Loucy (cell line): ENCODE results near the gene CASD1.

Source experiments
- H2AFZ ChIP-seq: fragments of 200-600 bp; sonication (generic); 2 replicates; pipeline ENCODE4 v1.6.0; 2016; ENCODE audit warnings: antibody characterized with exemption, mild to moderate bottlenecking, low read length, moderate library complexity
- H3F3A ChIP-seq: fragments of 200-600 bp; 2 replicates; pipeline ENCODE4 v1.6.0; 2016; ENCODE audit warnings: antibody characterized with exemption, low read depth, mild to moderate bottlenecking
- H3K27me3 ChIP-seq: fragments of 200-600 bp; sonication (generic); 2 replicates; pipeline ENCODE4 v1.6.1; 2014; ENCODE audit warnings: low read length, mild to moderate bottlenecking; ENCODE audit not compliant: insufficient read depth, poor library complexity, severe bottlenecking
- H3K36me3 ChIP-seq: fragments of 200-600 bp; sonication (generic); 2 replicates; pipeline ENCODE4 v1.6.1; 2016; ENCODE audit warnings: low read length; ENCODE audit not compliant: insufficient read depth
- H3K4me1 ChIP-seq: fragments of 200-600 bp; sonication (generic); 2 replicates; pipeline ENCODE4 v1.5.1; 2014; ENCODE audit warnings: low read length, mild to moderate bottlenecking; ENCODE audit not compliant: insufficient read depth, poor library complexity, severe bottlenecking
- H3K4me2 ChIP-seq: fragments of 200-600 bp; sonication (generic); 2 replicates; pipeline ENCODE4 v1.6.0; 2014; ENCODE audit warnings: antibody characterized with exemption, low read length, low read depth, mild to moderate bottlenecking; ENCODE audit not compliant: poor library complexity, severe bottlenecking
- H3K4me3 ChIP-seq: fragments of 200-600 bp; sonication (generic); 2 replicates; pipeline ENCODE4 v1.5.1; 2014; ENCODE audit warnings: low read length, mild to moderate bottlenecking, mixed read lengths; ENCODE audit not compliant: poor library complexity, severe bottlenecking
- H3K79me2 ChIP-seq: fragments of 200-600 bp; sonication (generic); 2 replicates; pipeline ENCODE4 v1.6.1; 2014; ENCODE audit warnings: low read length; ENCODE audit not compliant: insufficient read depth
- H3K9ac ChIP-seq: fragments of 200-600 bp; sonication (generic); 2 replicates; pipeline ENCODE4 v1.6.0; 2014; ENCODE audit warnings: mild to moderate bottlenecking, low read depth, low read length, moderate library complexity; ENCODE audit not compliant: poor library complexity, severe bottlenecking
- H3K9me2 ChIP-seq: fragments of 200-600 bp; sonication (generic); replicated peaks from 2 replicates; pipeline ENCODE4 v1.6.1; 2016; ENCODE audit warnings: low read depth, low read length, mixed read lengths
- H3K9me3 ChIP-seq: fragments of 200-600 bp; sonication (generic); 2 replicates; pipeline ENCODE4 v1.6.1; 2014; ENCODE audit warnings: mild to moderate bottlenecking, antibody characterized with exemption, low read length, low read depth; ENCODE audit not compliant: insufficient read depth
- H4K20me1 ChIP-seq: fragments of 200-600 bp; sonication (generic); 2 replicates; pipeline ENCODE4 v1.6.0; 2014; ENCODE audit warnings: antibody characterized with exemption, low read length, mild to moderate bottlenecking; ENCODE audit not compliant: insufficient read depth, poor library complexity, severe bottlenecking
- CTCF ChIP-seq: fragments of 200-600 bp; sonication (generic); conservative IDR thresholded peaks from 2 replicates; pipeline ENCODE4 v1.5.1; 2014; ENCODE audit warnings: mild to moderate bottlenecking, antibody characterized with exemption, low read length
- EZH2phosphoT487 ChIP-seq: fragments of 200-600 bp; IDR thresholded peaks from 2 replicates; pipeline ENCODE4 v1.6.1; 2018; ENCODE audit warnings: antibody characterized with exemption, mild to moderate bottlenecking, moderate library complexity, borderline replicate concordance

CASD1 gene

GRCh38 chr7:94509264-94509886 is at the start of gene CASD1:
TSS of gene CASD1 (plus strand) at chr7:94509809. CDS start at chr7:94510085, 276 bp downstream.
- H3K27me3 ChIP-seq = no peaks in the 10 kb centered on the region
- no peaks in the 10 kb centered on the region for H3K36me3 ChIP-seq
- peaks cover 36% of the 10 kb centered on the region for H4K20me1 ChIP-seq
- peaks cover 29% of the 10 kb centered on the region for H3K4me1 ChIP-seq
- H2AFZ ChIP-seq = peak within 1 kb of the TSS; percentile 99
- no peaks in the 10 kb centered on the region for H3K9me2 ChIP-seq
- no peaks in the 10 kb centered on the region for H3K9me3 ChIP-seq
- peak within 1 kb of the TSS; percentile 87 for H3K9ac ChIP-seq
- H3K79me2 ChIP-seq = peaks cover 53% of the 10 kb centered on the region
- H3K4me2 ChIP-seq = peak within 1 kb of the TSS; percentile 88
- no peak for TF ChIP-seq CTCF
- TF ChIP-seq EZH2phosphoT487 = no peak
- peak within 1 kb of the TSS; percentile 79 for H3K4me3 ChIP-seq
- no peaks in the 10 kb centered on the region for H3F3A ChIP-seq

- Histone ChIP-seq H3K4me3 (no peak overlapping the region), H4K20me1 (no peaks in the 10 kb centered on the region), H3F3A (no peaks in the 10 kb centered on the region), H3K4me1 (no peaks in the 10 kb centered on the region), H3K9ac (no peak overlapping the region), H3K36me3 (no peaks in the 10 kb centered on the region), H3K79me2 (no peaks in the 10 kb centered on the region), H2AFZ (no peak overlapping the region), H3K9me2 (no peaks in the 10 kb centered on the region), H3K9me3 (no peaks in the 10 kb centered on the region), H3K27me3 (no peaks in the 10 kb centered on the region), H3K4me2 (no peak overlapping the region)
- TF ChIP-seq EZH2phosphoT487 (no peak), CTCF (no peak)
Measured at GRCh38 chr7:94466516-94466915, 43.1 kb upstream of the CASD1 start.

GRCh38 chr7:94471604-94472003 is 38.0 kb upstream of the CASD1 start:
- TF ChIP-seq EZH2phosphoT487 = no peak
- TF ChIP-seq CTCF = no peak
- Histone ChIP-seq H2AFZ (no peak overlapping the region), H3K9me2 (no peaks in the 10 kb centered on the region), H3K4me2 (no peak overlapping the region), H3K36me3 (no peaks in the 10 kb centered on the region), H3K79me2 (no peaks in the 10 kb centered on the region), H3F3A (no peaks in the 10 kb centered on the region), H3K27me3 (no peaks in the 10 kb centered on the region), H3K4me3 (no peak overlapping the region), H3K9me3 (no peaks in the 10 kb centered on the region), H3K4me1 (no peaks in the 10 kb centered on the region), H3K9ac (no peak overlapping the region), H4K20me1 (no peaks in the 10 kb centered on the region)
